ENCODE data around the gene SPOCK3. TPM values are rescaled to one million over a fixed set of nuclear protein-coding genes. Genes with fewer than 3 reads are reported as not detected.
"Not testable (repeated sequence)": the region's sequence is repeated elsewhere in the genome, so short reads cannot be mapped to it uniquely, and the experiment has no call there.

Gene SPOCK3
- total RNA-seq, 2 experiments from 2014 or later: not detected

- no peaks in the 10 kb centered on the region for H3K36me3 Mint-ChIP-seq (ENCODE audit: low read depth)
These were observed 231.0 kb downstream of the SPOCK3 start for GRCh38 chr4:167003326-167003725.

DNA sequence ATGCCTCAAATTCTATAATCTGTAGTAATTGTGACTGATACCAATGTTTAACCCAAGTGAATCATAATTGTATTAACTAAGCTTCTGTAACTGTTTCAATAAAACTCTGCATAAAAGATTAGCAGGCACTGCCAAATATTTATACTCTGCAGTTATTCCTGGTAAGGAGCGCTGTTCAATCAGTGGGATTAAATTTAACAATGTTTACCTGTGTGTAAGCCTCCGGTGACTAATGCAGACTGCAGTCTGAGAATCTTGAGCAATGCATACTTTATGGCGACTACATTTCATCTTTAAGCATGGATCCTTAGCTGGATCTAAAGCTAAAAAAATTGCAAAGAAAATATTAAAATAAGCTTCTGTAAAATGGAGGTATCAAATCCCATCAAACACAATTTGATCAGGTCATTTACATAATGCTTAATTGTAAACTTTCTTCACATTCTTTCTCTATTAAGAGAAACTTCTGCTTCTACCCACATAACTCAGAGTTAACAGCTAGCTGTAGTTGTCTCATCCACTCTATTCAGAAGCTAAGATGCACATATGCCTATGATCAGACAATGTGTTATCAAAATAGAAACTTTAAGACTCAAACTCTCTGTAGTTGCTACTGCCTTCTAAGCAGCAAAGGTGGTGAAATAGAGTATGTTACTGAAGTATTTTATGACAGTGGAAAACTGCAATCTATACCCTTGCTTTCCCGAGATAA lies 234.0 kb downstream of the SPOCK3 start:
- H3K27ac Mint-ChIP-seq: no peak overlapping the region
- no peaks in the 10 kb centered on the region for H3K4me1 Mint-ChIP-seq
- DNase-seq: no peak
- CTCF ChIA-PET: interaction anchor here (0.6 kb wide), 1 partner anchor 26 kb away, joined by 4 read pairs; no protein-coding TSS in a partner anchor
- H3K9me3 Mint-ChIP-seq: no peaks in the 10 kb centered on the region
- no peaks in the 10 kb centered on the region for H3K36me3 Mint-ChIP-seq (ENCODE audit: low read depth)
- no peaks in the 10 kb centered on the region for H3K27me3 Mint-ChIP-seq
- no peak overlapping the region for H3K4me3 Mint-ChIP-seq
- POLR2A ChIA-PET: no interaction called here

More at GRCh38 chr4:167003326-167003725, 231.0 kb downstream of the SPOCK3 start:
- H3K4me3 Mint-ChIP-seq: no peak overlapping the region
- H3K27ac Mint-ChIP-seq: no peak overlapping the region
- ChIA-PET CTCF (no interaction called here), POLR2A (no interaction called here)
- no peaks in the 10 kb centered on the region for H3K9me3 Mint-ChIP-seq
- no peak for DNase-seq
- H3K4me1 Mint-ChIP-seq: no peaks in the 10 kb centered on the region
- H3K27me3 Mint-ChIP-seq: no peaks in the 10 kb centered on the region

DNA sequence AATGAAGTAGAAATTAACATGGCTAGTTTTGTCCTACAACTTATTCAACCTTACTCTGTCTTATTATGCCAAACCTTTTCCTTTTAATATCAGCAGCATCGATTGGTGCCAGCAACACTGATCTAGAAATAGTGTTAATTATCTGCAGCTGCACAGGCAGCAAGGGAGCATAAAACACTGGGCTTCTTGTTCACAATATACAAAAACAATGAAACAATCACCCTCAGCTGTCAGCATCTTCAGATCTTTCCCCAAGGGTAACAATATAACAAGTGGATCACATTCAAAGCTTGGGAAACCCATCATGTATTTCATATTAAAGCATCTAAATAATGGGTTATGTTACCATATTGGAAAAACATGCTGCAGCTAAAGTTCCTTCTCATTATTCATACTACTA lies 238.1 kb downstream of the SPOCK3 start:
- Mint-ChIP-seq H3K27me3 (no peaks in the 10 kb centered on the region), H3K36me3 (ENCODE audit: low read depth) (no peaks in the 10 kb centered on the region), H3K4me3 (no peak overlapping the region), H3K9me3 (no peaks in the 10 kb centered on the region), H3K27ac (no peak overlapping the region), H3K4me1 (no peaks in the 10 kb centered on the region)
- no peak for DNase-seq
- CTCF ChIA-PET: no interaction called here
- POLR2A ChIA-PET: no interaction called here

GRCh38 chr4:166994686-166995085 lies 239.6 kb downstream of the SPOCK3 start:
- Mint-ChIP-seq H3K9me3 (no peaks in the 10 kb centered on the region), H3K36me3 (ENCODE audit: low read depth) (no peaks in the 10 kb centered on the region), H3K27me3 (no peaks in the 10 kb centered on the region), H3K4me1 (no peaks in the 10 kb centered on the region), H3K27ac (no peak overlapping the region), H3K4me3 (no peak overlapping the region)
- no peak for DNase-seq
- CTCF ChIA-PET: no interaction called here
- POLR2A ChIA-PET: no interaction called here

DNA sequence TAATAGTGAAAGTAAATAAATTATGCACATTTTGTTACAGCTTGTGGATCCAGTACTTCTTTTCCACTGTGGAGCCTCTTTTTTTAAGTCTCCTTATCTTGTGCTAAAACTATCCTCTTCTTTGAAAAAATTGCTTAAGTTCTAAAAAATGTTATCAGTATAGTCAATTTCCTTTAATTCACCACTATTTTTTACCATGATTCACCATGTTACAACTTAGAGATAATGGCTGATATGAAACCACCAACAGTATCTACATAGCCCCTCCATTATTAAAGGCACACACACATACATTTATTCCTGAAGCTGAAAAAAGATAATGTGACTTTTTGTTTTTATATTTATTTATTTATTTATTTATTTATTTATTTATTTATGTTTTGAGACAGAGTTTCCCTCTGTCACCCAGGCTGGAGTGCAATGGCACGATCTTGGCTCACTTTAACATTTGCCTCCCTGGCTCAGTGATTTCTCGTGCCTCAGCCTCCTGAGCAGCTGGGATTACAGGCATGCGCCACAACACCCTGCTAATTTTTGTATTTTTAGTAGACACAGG lies 243.2 kb downstream of the SPOCK3 start:
- no peaks in the 10 kb centered on the region for H3K27me3 Mint-ChIP-seq
- no peaks in the 10 kb centered on the region for H3K4me1 Mint-ChIP-seq
- no peak for DNase-seq
- ChIA-PET CTCF (no interaction called here), POLR2A (no interaction called here)
- H3K27ac Mint-ChIP-seq: no peak overlapping the region
- no peak overlapping the region for H3K4me3 Mint-ChIP-seq
- no peaks in the 10 kb centered on the region for H3K36me3 Mint-ChIP-seq (ENCODE audit: low read depth)
- H3K9me3 Mint-ChIP-seq: no peaks in the 10 kb centered on the region

GRCh38 chr4:166989886-166990285 lies 244.4 kb downstream of the SPOCK3 start:
- H3K9me3 Mint-ChIP-seq: no peaks in the 10 kb centered on the region
- no peaks in the 10 kb centered on the region for H3K4me1 Mint-ChIP-seq
- POLR2A ChIA-PET: no interaction called here
- CTCF ChIA-PET: no interaction called here
- DNase-seq: no peak
- no peaks in the 10 kb centered on the region for H3K27me3 Mint-ChIP-seq
- H3K27ac Mint-ChIP-seq: no peak overlapping the region
- no peak overlapping the region for H3K4me3 Mint-ChIP-seq
- H3K36me3 Mint-ChIP-seq (ENCODE audit: low read depth): no peaks in the 10 kb centered on the region

- no peak for DNase-seq
These were observed 247.3 kb downstream of the SPOCK3 start for GRCh38 chr4:166987026-166987425.

DNA sequence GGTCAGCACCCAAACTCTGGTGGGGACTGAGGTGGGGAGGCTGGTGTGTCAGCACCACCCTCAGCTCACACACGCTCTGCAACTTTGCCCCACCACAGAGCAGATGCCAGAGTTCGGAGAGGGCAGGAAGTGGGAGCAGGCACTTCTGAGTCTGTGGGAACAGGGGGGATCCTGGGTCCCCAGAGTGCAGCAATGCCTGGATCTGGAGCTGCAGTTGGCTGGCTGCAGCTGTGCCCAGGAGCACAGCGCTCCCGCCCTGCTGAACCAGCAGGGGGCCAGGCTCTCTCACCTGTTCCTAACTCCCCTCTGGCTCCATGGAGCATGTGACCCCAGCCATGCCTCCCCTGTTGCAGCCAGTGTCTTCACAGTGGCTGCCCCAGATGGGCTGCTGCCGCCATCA lies 252.4 kb downstream of the SPOCK3 start:
- POLR2A ChIA-PET: no interaction called here
- no peaks in the 10 kb centered on the region for H3K9me3 Mint-ChIP-seq
- H3K27ac Mint-ChIP-seq: no peak overlapping the region
- no peak for DNase-seq
- no peaks in the 10 kb centered on the region for H3K36me3 Mint-ChIP-seq (ENCODE audit: low read depth)
- no peak overlapping the region for H3K4me3 Mint-ChIP-seq
- no peaks in the 10 kb centered on the region for H3K27me3 Mint-ChIP-seq
- CTCF ChIA-PET: no interaction called here
- H3K4me1 Mint-ChIP-seq: no peaks in the 10 kb centered on the region

More at GRCh38 chr4:166987026-166987425, 247.3 kb downstream of the SPOCK3 start:
- Mint-ChIP-seq H3K9me3 (no peaks in the 10 kb centered on the region), H3K4me3 (no peak overlapping the region), H3K27ac (no peak overlapping the region), H3K27me3 (no peaks in the 10 kb centered on the region), H3K4me1 (no peaks in the 10 kb centered on the region), H3K36me3 (ENCODE audit: low read depth) (no peaks in the 10 kb centered on the region)
- ChIA-PET POLR2A (no interaction called here), CTCF (no interaction called here)

GRCh38 chr4:166980419-166980818 lies 253.9 kb downstream of the SPOCK3 start:
- no peak overlapping the region for H3K4me3 Mint-ChIP-seq
- no peaks in the 10 kb centered on the region for H3K4me1 Mint-ChIP-seq
- POLR2A ChIA-PET: no interaction called here
- no peak overlapping the region for H3K27ac Mint-ChIP-seq
- H3K27me3 Mint-ChIP-seq: no peaks in the 10 kb centered on the region
- CTCF ChIA-PET: no interaction called here
- H3K36me3 Mint-ChIP-seq (ENCODE audit: low read depth): no peaks in the 10 kb centered on the region
- no peaks in the 10 kb centered on the region for H3K9me3 Mint-ChIP-seq
- DNase-seq: no peak

DNA sequence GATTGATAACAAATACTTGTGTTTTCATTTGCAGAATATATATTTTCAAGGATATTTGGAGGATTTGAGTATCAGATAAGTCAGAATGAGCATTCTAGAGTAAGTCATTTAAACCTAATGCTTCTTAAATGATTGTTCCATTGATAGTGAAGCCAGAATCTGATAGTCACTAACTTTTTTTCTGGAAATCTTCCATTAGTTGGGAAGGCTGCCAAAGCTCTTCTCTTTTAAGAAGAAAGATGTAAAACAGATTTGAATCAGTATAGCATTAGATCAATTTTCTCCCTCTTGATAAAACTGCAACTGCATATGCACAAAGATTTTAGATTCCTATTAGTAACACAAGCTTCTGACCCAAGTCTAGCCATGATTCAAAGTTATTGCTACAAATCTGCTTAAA lies 256.7 kb downstream of the SPOCK3 start:
- POLR2A ChIA-PET: no interaction called here
- CTCF ChIA-PET: no interaction called here
- Mint-ChIP-seq H3K36me3 (ENCODE audit: low read depth) (no peaks in the 10 kb centered on the region), H3K4me3 (no peak overlapping the region), H3K27me3 (no peaks in the 10 kb centered on the region), H3K9me3 (no peaks in the 10 kb centered on the region), H3K4me1 (no peaks in the 10 kb centered on the region), H3K27ac (no peak overlapping the region)
- DNase-seq: no peak

DNA sequence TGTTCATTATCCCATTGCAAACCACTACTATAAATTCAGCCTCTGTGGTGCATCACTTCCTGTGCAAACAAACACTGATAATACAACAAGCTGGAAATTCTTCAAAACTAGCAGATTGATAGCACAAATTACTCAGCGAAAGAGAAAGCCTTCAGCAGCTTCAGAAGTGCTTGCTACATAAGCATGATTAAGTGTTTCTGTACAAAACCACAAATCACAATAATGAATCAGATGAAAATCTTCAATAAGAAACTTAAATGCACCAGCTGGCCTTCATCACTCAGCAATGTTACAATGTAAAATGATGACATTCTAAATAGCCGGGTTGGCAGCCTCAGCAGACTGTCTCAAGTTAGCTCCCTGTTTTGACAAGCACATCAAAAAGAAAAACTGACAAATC lies 262.2 kb downstream of the SPOCK3 start:
- no peak for DNase-seq
- H3K9me3 Mint-ChIP-seq: peaks cover 13% of the 10 kb centered on the region
- H3K27me3 Mint-ChIP-seq: no peaks in the 10 kb centered on the region
- no peaks in the 10 kb centered on the region for H3K36me3 Mint-ChIP-seq (ENCODE audit: low read depth)
- no peak overlapping the region for H3K27ac Mint-ChIP-seq
- H3K4me3 Mint-ChIP-seq: no peak overlapping the region
- CTCF ChIA-PET: no interaction called here
- no peaks in the 10 kb centered on the region for H3K4me1 Mint-ChIP-seq
- POLR2A ChIA-PET: no interaction called here

DNA sequence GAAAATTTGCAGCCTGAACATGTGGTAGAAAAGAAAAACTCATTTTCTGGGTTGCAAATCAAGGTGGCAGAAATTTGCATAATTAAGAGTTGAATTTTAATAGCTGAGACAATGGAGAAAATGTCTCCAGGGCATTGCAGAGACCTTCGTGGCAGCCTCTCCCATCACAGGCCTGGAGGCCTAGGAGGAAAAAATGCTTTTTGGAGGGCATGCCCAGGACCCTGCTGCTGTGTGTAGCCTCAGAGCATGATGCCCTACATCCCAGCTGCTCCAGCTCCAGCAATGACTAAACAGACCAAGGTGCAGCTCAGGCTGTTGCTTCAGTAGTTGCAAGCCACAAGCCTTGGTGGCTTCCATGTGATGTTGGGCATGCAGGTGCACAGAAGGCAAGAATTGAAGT lies 266.1 kb downstream of the SPOCK3 start:
- H3K27ac Mint-ChIP-seq; CTCF ChIA-PET; POLR2A ChIA-PET; DNase-seq; H3K4me1 Mint-ChIP-seq; H3K27me3 Mint-ChIP-seq; H3K4me3 Mint-ChIP-seq; H3K36me3 Mint-ChIP-seq (ENCODE audit: low read depth): not testable (repeated sequence)
- H3K9me3 Mint-ChIP-seq: peaks cover 18% of the 10 kb centered on the region

GRCh38 chr4:166965562-166965961 lies 268.7 kb downstream of the SPOCK3 start:
- ChIA-PET POLR2A (no interaction called here), CTCF (no interaction called here)
- H3K27ac Mint-ChIP-seq: no peak overlapping the region
- no peak overlapping the region for H3K4me3 Mint-ChIP-seq
- DNase-seq: no peak
- H3K27me3 Mint-ChIP-seq: no peaks in the 10 kb centered on the region
- H3K4me1 Mint-ChIP-seq: no peaks in the 10 kb centered on the region
- no peaks in the 10 kb centered on the region for H3K36me3 Mint-ChIP-seq (ENCODE audit: low read depth)
- peaks cover 18% of the 10 kb centered on the region for H3K9me3 Mint-ChIP-seq

DNA sequence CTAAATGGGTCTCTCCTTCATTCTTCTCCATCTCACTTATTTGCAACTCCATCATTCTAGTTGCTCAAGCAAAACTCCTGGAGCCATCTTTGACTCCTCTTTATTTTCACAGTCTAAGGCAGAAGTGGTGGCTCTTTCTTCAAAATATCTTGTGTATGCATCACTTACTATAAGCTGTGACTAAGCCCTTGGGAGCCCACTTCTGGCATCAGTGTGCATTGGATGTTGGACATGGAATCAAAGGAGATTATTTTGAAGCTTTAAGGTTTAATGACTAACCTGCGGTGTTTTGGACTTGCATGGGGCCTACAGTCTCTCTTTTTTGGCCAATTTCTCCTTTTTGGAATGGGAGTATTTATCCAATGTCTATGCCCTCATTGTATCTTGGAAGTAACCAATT lies 276.8 kb downstream of the SPOCK3 start:
- Mint-ChIP-seq H3K27me3 (no peaks in the 10 kb centered on the region), H3K4me1 (no peaks in the 10 kb centered on the region), H3K27ac (no peak overlapping the region), H3K9me3 (peaks cover 10% of the 10 kb centered on the region), H3K4me3 (no peak overlapping the region), H3K36me3 (ENCODE audit: low read depth) (no peaks in the 10 kb centered on the region)
- POLR2A ChIA-PET: no interaction called here
- DNase-seq: no peak
- CTCF ChIA-PET: no interaction called here

Measured in activated CD4-positive, alpha-beta T cell treated with anti-CD3 and anti-CD28 coated beads, Interleukin-2, amount 10 ng/mL, durations not matched to agents 7 days and 5 days (primary cell).